Effector memory CD4-positive, alpha-beta T cell (primary cell): ENCODE measurements around the gene CRYL1.

Experiments used
- DNase-seq, 3 donors: peaks; one replicate each; pipeline ENCODE4 v3.0.0-alpha.2; 2020
- H3K27ac ChIP-seq: 2 replicates; pipeline ENCODE4 v1.7.0; 2013; ENCODE audit warnings: mild to moderate bottlenecking, low read length, moderate library complexity; ENCODE audit not compliant: insufficient read depth, poor library complexity, severe bottlenecking
- H3K27me3 ChIP-seq: replicated peaks from 2 replicates; pipeline ENCODE4 v1.7.0; 2013; ENCODE audit warnings: mild to moderate bottlenecking, low read length; ENCODE audit not compliant: insufficient read depth, control insufficient read depth, poor library complexity, severe bottlenecking
- H3K36me3 ChIP-seq: 2 replicates; pipeline ENCODE4 v1.7.0; 2013; ENCODE audit warnings: mild to moderate bottlenecking, low read length, moderate library complexity; ENCODE audit not compliant: control insufficient read depth, insufficient read depth
- H3K4me1 ChIP-seq: 2 replicates; pipeline ENCODE4 v1.7.0; 2013; ENCODE audit warnings: low read length, mild to moderate bottlenecking; ENCODE audit not compliant: control insufficient read depth, insufficient read depth, poor library complexity, severe bottlenecking
- H3K4me3 ChIP-seq: 2 replicates; pipeline ENCODE4 v1.7.0; 2013; ENCODE audit warnings: low read length, low read depth, mild to moderate bottlenecking; ENCODE audit not compliant: insufficient read depth, poor library complexity, severe bottlenecking
- H3K9me3 ChIP-seq: 2 replicates; pipeline ENCODE4 v1.7.0; 2013; ENCODE audit warnings: mild to moderate bottlenecking, low read length, moderate library complexity; ENCODE audit not compliant: control insufficient read depth

Gene CRYL1

DNA sequence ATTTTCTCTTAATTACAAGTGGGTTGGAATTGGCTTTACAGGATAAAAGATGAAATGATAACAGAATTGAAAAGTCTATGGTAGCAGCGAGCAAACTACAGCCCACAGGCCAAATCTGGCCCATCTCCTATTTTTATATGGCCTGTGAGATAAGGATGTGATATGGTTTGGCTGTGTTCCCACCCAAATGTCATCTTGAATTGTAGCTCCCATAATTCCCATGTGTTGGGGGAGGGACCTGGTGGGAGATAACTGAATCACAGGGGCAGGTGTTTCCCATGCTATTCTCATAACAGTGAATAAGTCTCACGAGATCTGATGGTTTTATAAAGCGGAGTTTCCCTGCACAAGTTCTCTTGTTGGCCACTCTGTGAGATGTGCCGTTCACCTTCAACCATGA, 19.0 kb downstream of the CRYL1 start:
- no peaks in the 10 kb centered on the region for H3K27me3 ChIP-seq
- H3K36me3 ChIP-seq, result peaks cover 11% of the 10 kb centered on the region
- no peaks in the 10 kb centered on the region for H3K4me1 ChIP-seq
- no peaks in the 10 kb centered on the region for H3K9me3 ChIP-seq
- no peak overlapping the region for H3K27ac ChIP-seq
- DNase-seq, result no peak
- no peak overlapping the region for H3K4me3 ChIP-seq

DNA sequence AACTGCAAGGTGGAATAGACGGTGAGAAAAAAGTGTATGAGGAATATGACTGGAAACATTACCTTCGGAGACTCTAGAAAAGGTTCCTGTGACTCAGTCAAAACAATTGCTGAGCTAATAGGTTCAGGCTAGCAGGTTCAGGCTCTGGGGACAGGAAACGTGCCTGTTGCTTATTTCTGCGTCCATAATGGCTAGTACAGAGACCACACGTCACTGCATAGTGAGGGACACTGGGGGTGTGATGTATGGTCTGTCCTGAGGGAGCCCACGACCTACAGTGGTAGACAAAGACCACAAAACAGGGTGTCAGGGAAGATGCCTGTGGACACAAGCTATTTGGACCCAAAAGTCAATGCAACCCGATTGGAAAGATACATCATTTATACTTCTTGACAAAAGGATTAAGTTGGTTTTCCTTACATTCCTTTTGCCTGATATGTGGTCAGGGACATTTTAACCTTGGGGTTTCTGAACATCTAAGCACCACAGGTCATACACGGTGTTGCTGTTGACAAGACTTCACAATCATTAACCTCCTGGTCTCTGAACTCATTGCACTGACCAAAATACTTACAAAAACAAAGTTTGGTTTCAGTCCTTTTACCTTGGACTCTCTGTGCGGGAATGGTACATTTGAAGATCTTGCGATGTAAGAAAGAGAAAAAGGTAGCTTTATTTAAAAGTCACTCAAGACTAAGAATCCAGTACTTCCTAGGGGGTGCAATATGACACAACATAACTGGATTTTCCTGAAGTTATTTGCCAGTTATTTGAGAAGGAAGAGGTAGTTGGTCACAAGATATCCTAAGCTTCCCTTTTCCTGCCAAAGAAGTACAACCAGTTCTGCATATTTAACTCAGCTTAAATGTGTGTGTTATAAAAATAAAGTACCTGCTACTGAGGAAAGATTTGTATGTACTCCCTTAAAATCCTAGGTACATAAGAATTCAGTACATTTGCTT, 20.0 kb downstream of the CRYL1 start:
- DNase-seq, result no peak
- no peak overlapping the region for H3K4me3 ChIP-seq
- H3K27ac ChIP-seq, result no peak overlapping the region
- no peaks in the 10 kb centered on the region for H3K9me3 ChIP-seq
- no peaks in the 10 kb centered on the region for H3K4me1 ChIP-seq
- no peaks in the 10 kb centered on the region for H3K27me3 ChIP-seq
- peaks cover 2% of the 10 kb centered on the region for H3K36me3 ChIP-seq

DNA sequence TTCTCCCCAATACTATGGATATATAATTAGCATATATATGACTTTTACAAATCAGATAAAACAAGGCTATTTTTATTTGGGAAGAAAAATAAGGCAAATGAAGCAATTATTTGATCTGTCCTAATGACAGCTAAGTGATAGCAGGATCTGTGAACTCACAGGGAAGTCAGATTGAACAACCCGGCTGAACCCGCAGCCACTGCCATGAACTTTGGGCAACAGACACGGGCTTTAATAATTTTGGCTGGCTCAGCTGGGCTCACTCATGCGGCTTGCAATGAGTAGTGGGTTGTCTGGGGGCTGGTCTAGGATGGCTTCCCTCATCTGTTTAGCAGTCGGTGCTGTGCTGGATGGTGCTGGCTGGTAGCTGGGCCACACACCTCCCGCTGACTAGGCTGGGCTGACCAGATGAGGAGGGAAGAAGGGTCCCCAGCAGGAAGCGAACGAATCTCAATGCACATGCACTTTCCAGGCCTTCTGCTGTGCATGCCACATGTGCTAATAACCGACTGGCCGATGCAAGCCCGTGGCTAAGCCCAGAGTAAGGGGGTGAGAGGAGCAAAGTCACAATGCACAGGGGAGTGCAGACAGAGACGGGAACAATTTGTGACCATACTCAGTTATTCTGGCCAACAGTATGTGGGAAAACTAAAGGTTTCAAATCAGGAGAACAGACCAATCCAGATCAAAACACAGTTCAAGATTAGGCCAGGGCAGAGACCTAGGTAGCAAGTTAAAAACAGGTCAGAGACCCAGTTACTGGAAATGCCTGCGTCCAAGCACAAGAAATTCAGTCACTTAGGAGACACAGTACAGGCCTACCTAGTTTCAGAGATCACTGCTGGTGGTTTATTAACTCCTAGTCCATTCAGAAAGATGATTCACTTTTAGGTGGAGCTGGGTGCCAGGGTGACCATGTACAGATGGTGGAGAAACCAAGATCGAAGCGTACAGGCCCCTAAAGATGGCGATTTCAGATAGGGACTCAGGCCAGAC, 22.3 kb downstream of the CRYL1 start:
- Histone ChIP-seq H3K4me1 (no peaks in the 10 kb centered on the region), H3K27ac (no peak overlapping the region), H3K27me3 (no peaks in the 10 kb centered on the region), H3K9me3 (no peaks in the 10 kb centered on the region), H3K4me3 (no peak overlapping the region), H3K36me3 (no peaks in the 10 kb centered on the region)
- DNase-seq, result no peak

DNA sequence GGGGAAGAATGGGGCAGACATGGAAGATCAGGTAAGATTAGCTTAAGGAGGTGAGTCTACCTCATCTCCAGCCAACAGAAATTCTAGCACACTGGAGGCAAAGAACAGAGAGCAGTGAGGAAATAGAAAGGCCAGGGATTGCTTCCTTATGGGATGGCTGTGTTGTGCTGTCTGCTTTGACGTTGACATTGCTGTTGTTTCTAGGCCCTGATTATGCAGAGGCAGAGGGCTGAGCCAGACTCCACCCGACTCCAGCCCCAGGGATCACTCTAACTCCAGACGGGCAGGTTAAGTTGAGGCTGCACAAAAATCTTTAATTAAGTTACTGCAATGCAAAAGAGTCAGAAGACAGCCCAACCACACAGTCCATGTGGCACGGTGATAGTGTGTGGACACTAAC, 24.1 kb downstream of the CRYL1 start:
- Histone ChIP-seq H3K27me3 (no peaks in the 10 kb centered on the region), H3K4me1 (no peaks in the 10 kb centered on the region), H3K27ac (no peak overlapping the region)

GRCh38 chr13:20501120-20501519, 24.5 kb downstream of the CRYL1 start:
- no peaks in the 10 kb centered on the region for H3K4me1 ChIP-seq
- DNase-seq, result no peak
- no peak overlapping the region for H3K4me3 ChIP-seq
- no peaks in the 10 kb centered on the region for H3K36me3 ChIP-seq
- H3K27me3 ChIP-seq, result no peaks in the 10 kb centered on the region
- no peak overlapping the region for H3K27ac ChIP-seq
- no peaks in the 10 kb centered on the region for H3K9me3 ChIP-seq

More for the DNA sequence above, 24.1 kb downstream of the CRYL1 start:
- no peak for DNase-seq
- Histone ChIP-seq H3K4me3 (no peak overlapping the region), H3K9me3 (no peaks in the 10 kb centered on the region), H3K36me3 (no peaks in the 10 kb centered on the region)

DNA sequence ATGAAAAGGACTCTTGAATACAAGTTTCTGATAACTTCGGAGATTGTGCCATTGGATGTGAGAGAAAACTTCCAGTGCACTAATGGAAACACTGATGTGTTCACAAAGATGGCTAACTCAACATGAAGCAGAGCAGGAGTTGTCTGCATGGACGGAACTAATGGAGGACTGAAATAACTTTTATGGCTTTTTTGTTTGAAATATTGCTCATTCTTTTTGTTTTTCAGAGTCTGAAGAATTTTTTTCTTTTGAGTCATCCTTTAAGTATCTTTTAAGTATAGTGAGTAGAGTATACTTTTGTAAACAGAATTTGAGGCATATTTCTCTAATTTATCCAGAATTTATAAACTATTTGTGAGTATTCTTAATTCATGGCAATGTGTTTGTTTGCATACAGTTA, 25.7 kb downstream of the CRYL1 start:
- no peaks in the 10 kb centered on the region for H3K9me3 ChIP-seq
- no peaks in the 10 kb centered on the region for H3K27me3 ChIP-seq
- no peak for DNase-seq
- H3K27ac ChIP-seq, result no peak overlapping the region
- no peak overlapping the region for H3K4me3 ChIP-seq
- no peaks in the 10 kb centered on the region for H3K36me3 ChIP-seq
- no peaks in the 10 kb centered on the region for H3K4me1 ChIP-seq

- H3K4me1 ChIP-seq, result no peaks in the 10 kb centered on the region
- no peak overlapping the region for H3K27ac ChIP-seq
- no peak for DNase-seq
- no peaks in the 10 kb centered on the region for H3K9me3 ChIP-seq
- no peaks in the 10 kb centered on the region for H3K36me3 ChIP-seq
- no peak overlapping the region for H3K4me3 ChIP-seq
- no peaks in the 10 kb centered on the region for H3K27me3 ChIP-seq
Observed at GRCh38 chr13:20498659-20499058, 27.0 kb downstream of the CRYL1 start.

- H3K9me3 ChIP-seq, result no peaks in the 10 kb centered on the region
- no peaks in the 10 kb centered on the region for H3K36me3 ChIP-seq
- H3K27me3 ChIP-seq, result no peaks in the 10 kb centered on the region
- no peak overlapping the region for H3K4me3 ChIP-seq
- H3K4me1 ChIP-seq, result no peaks in the 10 kb centered on the region
- H3K27ac ChIP-seq, result no peak overlapping the region
- no peak for DNase-seq
Observed at GRCh38 chr13:20498129-20498528, 27.5 kb downstream of the CRYL1 start.

DNA sequence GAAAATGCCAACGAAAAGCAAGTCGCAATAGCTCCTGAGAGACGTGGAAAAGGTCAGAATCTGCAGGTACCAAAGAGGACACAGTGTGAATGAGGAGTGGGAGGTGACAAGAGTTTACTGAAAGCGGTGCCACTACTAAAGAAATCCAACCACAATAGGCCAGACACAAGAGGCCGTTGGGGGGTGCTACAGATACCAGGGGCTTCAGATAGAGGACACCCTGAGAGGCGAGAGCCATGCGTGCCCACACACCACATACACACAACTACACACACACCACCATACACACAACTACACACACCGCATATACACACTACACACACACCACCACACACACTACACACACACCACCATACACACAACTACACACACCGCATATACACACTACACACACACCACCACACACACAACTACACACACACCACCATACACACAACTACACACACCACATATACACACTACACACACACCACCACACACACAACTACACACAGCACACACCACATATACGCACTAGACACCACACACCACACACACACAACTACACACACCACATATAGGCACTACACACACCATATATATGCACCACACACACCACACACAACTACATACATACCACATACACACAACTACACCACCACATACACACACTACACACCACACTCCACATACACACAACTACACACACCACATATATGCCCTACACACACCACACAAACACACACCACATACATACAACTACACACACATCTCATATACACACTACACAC, 28.5 kb downstream of the CRYL1 start:
- no peaks in the 10 kb centered on the region for H3K4me1 ChIP-seq
- no peak for DNase-seq
- H3K27ac ChIP-seq, result no peak overlapping the region

More for the DNA sequence above, 28.5 kb downstream of the CRYL1 start:
- Histone ChIP-seq H3K9me3 (no peaks in the 10 kb centered on the region), H3K4me3 (no peak overlapping the region), H3K36me3 (no peaks in the 10 kb centered on the region), H3K27me3 (no peaks in the 10 kb centered on the region)
